NCI-H2171 treated with DMSO at 0.1 percent for 48 hours (cell line): ENCODE measurements around the gene PLAU.
"Not testable (repeated sequence)": the region's sequence is repeated elsewhere in the genome, so short reads cannot be mapped to it uniquely, and the experiment has no call there.

Source experiments
- DNase-seq: peaks from one replicate; lab custom pipeline; 2025; lab: John Stamatoyannopoulos, UW

The PLAU gene

GRCh38 chr10:73898730-73899410 is 12.1 kb upstream of the PLAU start:
- no peak for DNase-seq

DNA sequence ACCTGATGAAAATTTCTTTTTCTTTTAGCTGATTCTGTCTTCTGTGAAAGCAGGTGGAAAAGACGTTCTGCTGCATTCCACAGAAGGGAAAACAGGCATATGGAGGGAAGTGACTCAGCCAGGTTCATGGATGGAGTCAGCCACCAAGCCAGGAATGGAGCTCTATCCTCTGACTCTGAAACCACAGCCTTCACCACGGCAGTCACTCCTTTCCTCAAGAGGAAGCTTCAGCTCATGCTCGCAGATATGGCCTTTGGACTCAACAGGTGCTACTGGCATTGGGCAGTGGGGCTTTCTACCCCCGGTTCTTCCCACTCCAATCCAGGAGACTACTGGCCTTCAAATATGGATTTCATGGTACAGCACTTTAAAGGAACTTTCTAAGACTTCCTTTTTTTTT is 11.5 kb upstream of the PLAU start:
- no peak for DNase-seq

DNA sequence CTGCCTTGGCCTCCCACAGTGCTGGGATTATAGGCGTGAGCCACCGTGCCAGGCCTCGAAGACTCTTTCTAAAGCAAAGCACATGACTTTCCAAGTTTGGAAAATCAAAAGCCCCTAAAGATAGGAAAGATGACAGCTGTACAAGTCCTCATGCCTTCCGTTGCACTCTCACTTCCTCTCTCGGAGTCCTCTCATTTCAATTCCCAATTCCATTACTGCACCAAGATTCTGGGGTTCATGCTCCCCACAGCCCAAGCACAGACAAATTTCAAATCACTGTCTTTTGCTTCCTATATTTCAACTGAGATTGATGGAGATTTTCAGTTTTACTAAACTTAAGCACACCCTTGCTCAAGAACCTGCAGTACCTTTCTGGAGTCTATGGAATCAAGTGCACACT is 10.9 kb upstream of the PLAU start:
- DNase-seq: no peak

DNA sequence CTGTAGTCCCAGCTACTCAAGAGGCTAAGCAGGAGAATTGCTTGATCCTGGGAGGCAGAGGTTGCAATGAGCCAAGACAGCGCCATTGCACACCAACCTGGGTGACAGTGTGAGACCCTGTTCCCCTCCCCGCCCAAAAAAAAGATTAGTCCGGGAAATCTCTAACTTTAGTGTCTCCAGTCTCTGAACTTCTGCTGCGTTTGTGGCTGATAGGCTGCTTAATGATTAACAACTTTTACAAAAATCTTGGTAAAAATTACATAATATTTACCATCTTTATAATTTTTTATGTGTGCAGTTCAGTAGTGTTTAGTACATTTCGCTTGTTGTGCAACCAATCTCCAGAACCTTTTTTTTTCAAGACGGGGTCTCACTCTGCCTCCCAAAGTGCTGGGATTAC is 9.7 kb upstream of the PLAU start:
- DNase-seq: no peak

- no peak for DNase-seq
These were observed 8.6 kb upstream of the PLAU start for GRCh38 chr10:73902351-73902750.

DNA sequence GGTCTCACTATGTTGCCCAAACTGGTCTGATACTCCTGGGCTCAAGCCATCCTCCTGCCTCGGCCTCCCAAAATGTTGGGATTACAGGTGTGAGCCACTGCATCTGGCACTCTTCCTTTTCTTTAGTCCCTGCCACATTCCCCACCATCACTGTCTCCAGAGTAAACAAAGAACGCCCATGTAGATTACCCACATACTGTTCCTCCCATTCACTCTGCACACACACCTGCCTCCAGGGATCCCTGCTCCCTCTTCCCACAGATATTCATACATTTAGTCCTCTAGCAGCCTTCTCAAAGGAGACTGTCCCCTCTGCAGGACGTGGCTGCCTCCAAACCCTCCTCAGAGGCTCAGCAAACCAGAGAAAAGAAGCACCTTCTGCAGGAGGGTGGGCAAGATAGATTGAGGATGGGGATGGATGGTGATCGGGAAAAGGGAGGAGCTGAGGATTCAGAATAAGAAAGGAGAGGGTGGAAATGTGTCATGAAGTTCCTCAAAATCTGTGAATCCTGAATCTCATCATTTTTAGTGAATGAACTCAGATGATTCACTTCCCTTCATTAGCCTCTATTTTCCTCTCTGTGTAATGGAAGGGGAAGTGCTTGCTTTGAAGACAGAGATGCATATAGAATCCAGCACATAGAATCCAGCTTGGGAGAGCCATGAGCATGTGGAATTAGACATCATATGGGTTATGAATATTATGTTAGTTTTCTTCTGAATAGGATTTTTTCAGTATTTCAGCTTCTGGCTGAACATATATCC is 5.5 kb upstream of the PLAU start:
- no peak for DNase-seq

- DNase-seq: peak; percentile 65
These were observed 4.1 kb upstream of the PLAU start for GRCh38 chr10:73906524-73907447.

- no peak for DNase-seq
These were observed 3.0 kb upstream of the PLAU start for GRCh38 chr10:73907841-73908517.

DNA sequence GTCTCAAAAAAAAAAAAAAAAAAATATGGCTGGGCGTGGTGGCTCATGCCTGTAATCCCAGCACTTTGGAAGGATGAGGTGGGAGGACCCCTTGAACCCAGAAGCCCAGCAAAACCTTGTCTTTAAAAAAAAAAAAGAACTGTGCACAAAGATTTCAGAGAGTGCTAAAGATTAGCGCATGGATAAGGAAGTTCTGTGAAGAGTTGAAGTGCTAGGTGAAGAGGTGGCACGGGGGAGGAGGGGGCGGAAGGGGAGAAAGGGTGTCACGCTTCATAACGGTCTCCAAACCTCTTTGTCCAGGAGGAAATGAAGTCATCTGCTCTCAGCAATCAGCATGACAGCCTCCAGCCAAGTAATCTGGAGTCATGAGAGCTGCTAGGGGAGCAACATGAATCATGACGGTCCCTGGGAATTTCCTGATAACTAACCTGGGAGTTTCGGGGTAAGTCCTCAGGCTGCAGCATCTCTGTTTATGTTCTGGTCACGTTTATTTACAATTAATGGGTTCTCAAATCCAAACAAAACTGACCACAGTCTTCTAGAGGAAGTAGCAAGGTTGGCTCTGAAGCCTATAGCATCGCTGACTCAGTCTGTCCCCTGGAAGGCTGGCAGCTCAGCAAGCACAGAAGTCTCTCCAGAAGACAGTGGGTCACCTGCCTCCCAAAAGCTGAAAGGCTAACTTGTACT is 1.9 kb upstream of the PLAU start:
- no peak for DNase-seq

DNA sequence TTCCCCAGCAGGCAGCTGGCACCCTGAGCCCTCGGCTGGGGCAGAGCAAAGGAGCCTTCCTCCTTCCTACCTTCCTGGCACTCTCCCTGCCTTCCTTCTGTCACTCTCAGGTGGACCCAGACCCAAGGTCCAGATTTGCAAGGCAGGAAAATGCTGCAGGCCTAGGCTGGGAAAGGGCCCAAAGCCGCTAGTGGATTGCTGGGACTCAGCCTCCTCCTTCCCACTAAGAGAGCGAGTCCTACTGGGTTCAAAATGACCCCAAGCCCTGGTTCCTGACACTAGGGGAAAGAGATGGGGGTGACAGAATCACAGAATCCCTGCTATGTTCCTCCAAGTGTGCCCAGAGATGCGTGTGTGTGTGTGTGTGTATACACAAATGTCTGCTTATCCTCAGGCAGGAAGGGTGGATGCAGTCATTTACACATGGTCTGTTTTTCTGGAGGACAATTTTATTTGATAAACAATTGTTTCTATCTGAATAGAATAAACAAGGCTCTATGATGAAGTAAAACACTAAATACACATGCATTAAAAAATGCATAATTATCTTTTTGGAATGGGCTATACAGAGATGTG is 1.3 kb upstream of the PLAU start:
- DNase-seq: no peak

DNA sequence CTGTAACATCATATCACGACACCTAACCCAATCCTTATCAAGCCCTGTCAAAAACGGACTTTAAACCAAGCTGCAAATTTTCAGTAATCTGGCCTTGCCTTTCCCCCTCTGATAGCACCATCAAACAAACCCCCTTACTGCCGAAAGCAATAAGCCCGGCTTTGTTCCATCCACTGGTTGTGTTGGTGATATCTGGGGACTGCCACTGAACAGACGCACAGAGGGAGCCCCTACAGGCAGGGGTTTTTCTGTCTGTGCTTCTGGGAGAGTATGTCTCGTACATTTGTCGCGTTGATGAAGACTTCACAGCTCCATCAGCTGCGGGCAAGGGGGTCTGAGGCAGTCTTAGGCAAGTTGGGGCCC is 550 bp upstream of the PLAU start:
- DNase-seq: no peak

GRCh38 chr10:73911553-73912004 is 647 bp downstream of the PLAU start:
- no peak for DNase-seq

DNA sequence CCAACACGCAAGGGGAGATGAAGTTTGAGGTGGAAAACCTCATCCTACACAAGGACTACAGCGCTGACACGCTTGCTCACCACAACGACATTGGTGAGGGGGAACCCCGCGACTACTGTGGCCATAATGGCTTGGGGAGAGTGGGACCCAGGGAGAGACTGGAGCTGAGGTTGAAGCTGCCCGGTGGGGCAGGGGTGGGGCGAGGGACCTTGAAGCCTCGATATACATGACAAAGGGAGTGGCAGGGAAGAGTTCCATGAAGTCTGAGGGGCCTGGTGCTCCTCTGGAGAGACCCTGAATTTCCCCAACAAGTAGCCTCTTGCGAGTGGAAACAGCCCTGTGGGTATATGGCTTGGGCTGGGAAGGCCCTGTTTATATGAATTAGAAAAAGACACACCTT is 3.1 kb downstream of the PLAU start:
- DNase-seq: no peak

DNA sequence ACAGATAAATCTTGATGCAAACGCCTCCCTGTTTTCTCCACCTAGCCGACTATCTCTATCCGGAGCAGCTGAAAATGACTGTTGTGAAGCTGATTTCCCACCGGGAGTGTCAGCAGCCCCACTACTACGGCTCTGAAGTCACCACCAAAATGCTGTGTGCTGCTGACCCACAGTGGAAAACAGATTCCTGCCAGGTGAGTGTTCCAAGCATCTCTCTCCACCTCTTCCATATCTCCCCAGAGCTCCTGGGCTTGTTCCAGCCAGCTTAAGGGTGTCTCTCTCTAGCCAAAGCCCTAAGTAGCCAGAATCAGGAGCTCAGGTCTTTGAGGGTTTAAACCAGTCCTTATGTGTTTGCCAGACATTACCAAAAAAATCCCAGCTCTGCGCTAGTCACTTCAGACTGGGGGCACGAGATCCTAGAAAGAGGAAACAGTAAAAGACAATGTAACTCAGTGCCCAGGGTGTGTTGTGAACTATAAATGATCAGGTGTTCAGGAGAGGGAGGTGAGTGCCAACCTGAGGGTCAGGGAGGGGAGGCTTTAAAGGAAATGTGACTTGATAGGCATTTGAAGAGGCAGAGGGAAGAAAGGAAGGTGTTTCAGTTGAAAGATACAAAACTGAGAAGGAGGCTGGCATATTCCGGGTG is 4.4 kb downstream of the PLAU start:
- no peak for DNase-seq

- DNase-seq: no peak
These were observed 6.0 kb downstream of the PLAU start for GRCh38 chr10:73916761-73917470.

GRCh38 chr10:73917566-73918305 is 6.8 kb downstream of the PLAU start:
- DNase-seq: no peak

GRCh38 chr10:73919481-73919880 is 8.5 kb downstream of the PLAU start:
- not testable (repeated sequence) for DNase-seq

DNA sequence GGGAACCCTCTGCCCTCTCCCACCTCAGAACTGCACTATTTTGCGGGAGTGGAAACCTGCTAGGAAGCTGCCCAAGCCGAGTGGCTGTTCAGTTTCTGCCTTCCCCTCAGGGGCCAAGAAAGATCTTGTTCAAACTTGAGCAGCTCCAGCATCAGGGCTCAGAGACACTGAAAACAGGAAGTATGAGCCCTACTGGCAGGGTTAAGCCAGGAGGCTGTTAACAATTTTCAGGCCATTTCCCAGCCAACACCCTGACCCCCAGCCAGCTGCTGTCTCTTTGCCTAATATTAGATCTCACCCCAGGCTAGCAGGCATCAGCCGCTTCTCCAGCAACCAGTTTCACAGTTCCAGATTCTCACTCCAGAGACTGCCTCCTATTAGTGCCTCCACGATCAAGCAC is 9.2 kb downstream of the PLAU start:
- DNase-seq: no peak
